ENCODE measurements around the gene COL13A1.

DNA sequence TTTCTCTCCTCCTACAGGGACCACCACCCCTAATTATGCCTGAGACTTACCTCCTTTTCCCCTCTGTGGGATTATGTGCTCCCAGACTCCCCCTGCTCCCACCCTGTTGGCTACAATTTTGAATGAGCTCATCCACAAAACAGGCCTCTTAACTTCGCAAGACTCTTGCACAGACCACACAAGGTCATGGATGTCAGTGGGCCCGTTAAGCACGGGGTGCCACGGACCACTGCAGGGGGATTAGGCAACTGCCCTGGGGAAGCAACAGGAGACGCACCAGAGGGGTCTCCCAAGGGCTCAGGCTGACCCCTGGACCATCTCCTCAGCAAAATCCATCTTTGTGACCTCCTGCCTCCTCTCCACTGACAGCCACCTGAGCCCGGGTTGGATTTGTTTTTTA lies 42.1 kb upstream of the COL13A1 start:
- TF ChIP-seq, protein P1, sequence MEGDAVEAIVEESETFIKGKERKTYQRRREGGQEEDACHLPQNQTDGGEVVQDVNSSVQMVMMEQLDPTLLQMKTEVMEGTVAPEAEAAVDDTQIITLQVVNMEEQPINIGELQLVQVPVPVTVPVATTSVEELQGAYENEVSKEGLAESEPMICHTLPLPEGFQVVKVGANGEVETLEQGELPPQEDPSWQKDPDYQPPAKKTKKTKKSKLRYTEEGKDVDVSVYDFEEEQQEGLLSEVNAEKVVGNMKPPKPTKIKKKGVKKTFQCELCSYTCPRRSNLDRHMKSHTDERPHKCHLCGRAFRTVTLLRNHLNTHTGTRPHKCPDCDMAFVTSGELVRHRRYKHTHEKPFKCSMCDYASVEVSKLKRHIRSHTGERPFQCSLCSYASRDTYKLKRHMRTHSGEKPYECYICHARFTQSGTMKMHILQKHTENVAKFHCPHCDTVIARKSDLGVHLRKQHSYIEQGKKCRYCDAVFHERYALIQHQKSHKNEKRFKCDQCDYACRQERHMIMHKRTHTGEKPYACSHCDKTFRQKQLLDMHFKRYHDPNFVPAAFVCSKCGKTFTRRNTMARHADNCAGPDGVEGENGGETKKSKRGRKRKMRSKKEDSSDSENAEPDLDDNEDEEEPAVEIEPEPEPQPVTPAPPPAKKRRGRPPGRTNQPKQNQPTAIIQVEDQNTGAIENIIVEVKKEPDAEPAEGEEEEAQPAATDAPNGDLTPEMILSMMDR (IDR thresholded peaks at IDR 0.05) = no peak
- no peak for TF ChIP-seq POLR2A (IDR thresholded peaks at IDR 0.05)
